K562 (cell line): Measurements from ENCODE around the gene TEAD3. TPM values are rescaled to one million over a fixed set of nuclear protein-coding genes. Genes with fewer than 3 reads are reported as not detected.
A peak's percentile ranks its signal among the peaks of the same experiment; 100 is the strongest.

Experiments
- BCOR ChIP-seq: fragments of 450-650 bp; IDR thresholded peaks from 2 replicates; pipeline ENCODE4 v1.6.1; 2016
- CREBBP ChIP-seq: IDR thresholded peaks from one replicate; pipeline ENCODE4 v1.6.1; 2012; ENCODE audit warnings: low read depth, mild to moderate bottlenecking, control low read depth, inconsistent platforms, low read length
- ESRRA ChIP-seq: fragments of 450-650 bp; IDR thresholded peaks from 2 replicates; pipeline ENCODE4 v1.6.1; 2014; ENCODE audit warnings: low read depth, mild to moderate bottlenecking, moderate library complexity, borderline replicate concordance
- FOXP4 ChIP-seq: sonication (generic); formaldehyde crosslinking; IDR thresholded peaks from 2 replicates; pipeline ENCODE4 v1.8.0; 2022; ENCODE audit warnings: mild to moderate bottlenecking, missing genetic modification reagents, borderline replicate concordance
- FUS ChIP-seq: fragments of 200-400 bp; formaldehyde crosslinking; optimal IDR thresholded peaks from 2 replicates; pipeline ENCODE3; 2017; ENCODE audit warnings: low read depth, low read length
- HLTF ChIP-seq: fragments of 450-650 bp; IDR thresholded peaks from 2 replicates; pipeline ENCODE4 v1.6.1; 2016
- ILK ChIP-seq: fragments of 450-650 bp; IDR thresholded peaks from 2 replicates; pipeline ENCODE4 v1.6.1; 2016; ENCODE audit warnings: missing genetic modification characterization, low read depth, mild to moderate bottlenecking, missing compliant biosample characterization, moderate library complexity, borderline replicate concordance
- KLF13 ChIP-seq: fragments of 450-650 bp; IDR thresholded peaks from 2 replicates; pipeline ENCODE4 v1.6.1; 2016; ENCODE audit warnings: missing genetic modification characterization, low read depth, mild to moderate bottlenecking, missing compliant biosample characterization, moderate library complexity, borderline replicate concordance
- NEUROD1 ChIP-seq: fragments of 150-350 bp; IDR thresholded peaks from 2 replicates; pipeline ENCODE4 v1.6.1; 2014; ENCODE audit warnings: borderline replicate concordance, low read length, low read depth; ENCODE audit not compliant: partially characterized antibody
- NRF1 ChIP-seq, 2 experiments: fragments of 450-650 bp; IDR thresholded peaks in 1 of 2; conservative IDR thresholded peaks in 1 of 2; 2 replicates each; pipeline ENCODE4 v1.6.1; 2014; ENCODE audit warnings: mild to moderate bottlenecking in 2 of 2
- PCBP2 ChIP-seq: fragments of 200-400 bp; formaldehyde crosslinking; IDR thresholded peaks from 2 replicates; pipeline ENCODE4 v1.6.1; 2018; ENCODE audit warnings: low read length, low read depth, mild to moderate bottlenecking, moderate library complexity; ENCODE audit not compliant: poor library complexity, severe bottlenecking
- RBM14 ChIP-seq: fragments of 200-400 bp; formaldehyde crosslinking; IDR thresholded peaks from 2 replicates; pipeline ENCODE4 v1.6.1; 2018; ENCODE audit warnings: low read depth, mild to moderate bottlenecking, low read length, moderate library complexity, borderline replicate concordance; ENCODE audit not compliant: insufficient read depth
- RFX5 ChIP-seq: IDR thresholded peaks from 2 replicates; pipeline ENCODE4 v1.6.1; 2011; ENCODE audit warnings: low read depth, mild to moderate bottlenecking, improper control_type of control experiment, low read length
- SAFB ChIP-seq: fragments of 200-400 bp; formaldehyde crosslinking; IDR thresholded peaks from 2 replicates; pipeline ENCODE4 v1.6.1; 2017; ENCODE audit warnings: low read depth, low read length, borderline replicate concordance
- SIN3A ChIP-seq, 2 experiments: fragments of 150-350 bp in 1 of 2; IDR thresholded peaks; 2 replicates each; pipeline ENCODE4 v1.6.1; 2011 to 2016; ENCODE audit warnings: borderline replicate concordance in 2 of 2, low read depth in 2 of 2, low read length in 2 of 2, mild to moderate bottlenecking in 2 of 2, moderate library complexity in 2 of 2; ENCODE audit not compliant: control insufficient read depth in 1 of 2
- SNIP1 ChIP-seq: fragments of 450-650 bp; IDR thresholded peaks from 2 replicates; pipeline ENCODE4 v1.7.1; 2017; ENCODE audit warnings: low read depth, mild to moderate bottlenecking
- TGIF2 ChIP-seq: sonication (generic); formaldehyde crosslinking; IDR thresholded peaks from 2 replicates; pipeline ENCODE4 v1.8.1; 2022; ENCODE audit warnings: mild to moderate bottlenecking, missing genetic modification reagents, moderate library complexity
- TOE1 ChIP-seq, 2 experiments: fragments of 450-650 bp in 1 of 2; sonication (generic) in 1 of 2; formaldehyde crosslinking in 1 of 2; IDR thresholded peaks; 2 replicates each; pipeline versions ENCODE4 v1.7.1 to v1.8.0; 2016 to 2022; ENCODE audit warnings: borderline replicate concordance in 2 of 2, mild to moderate bottlenecking in 2 of 2, antibody characterized with exemption in 1 of 2, inconsistent platforms in 1 of 2, low read depth in 1 of 2, missing genetic modification reagents in 1 of 2, moderate library complexity in 1 of 2
- TRIM28 ChIP-seq: fragments of 450-650 bp; IDR thresholded peaks from 2 replicates; pipeline ENCODE4 v1.6.1; 2017
- U2AF1 ChIP-seq: fragments of 200-400 bp; formaldehyde crosslinking; optimal IDR thresholded peaks from 2 replicates; pipeline ENCODE3; 2017; ENCODE audit warnings: mild to moderate bottlenecking, low read depth, low read length, moderate library complexity
- WHSC1 ChIP-seq: IDR thresholded peaks from one replicate; pipeline ENCODE4 v1.6.1; 2012; ENCODE audit warnings: low read length, control low read depth, inconsistent platforms
- ZNF282 ChIP-seq: sonication (generic); formaldehyde crosslinking; IDR thresholded peaks from 2 replicates; pipeline ENCODE4 v1.8.1; 2023; ENCODE audit warnings: missing genetic modification reagents
- ZNF41 ChIP-seq: fragments of 250-450 bp; sonication (Bioruptor Pico); conservative IDR thresholded peaks from 2 replicates; pipeline ENCODE4 v1.4.0; 2020; ENCODE audit warnings: mild to moderate bottlenecking
- ZNF644 ChIP-seq: fragments of 200-800 bp; sonication (Bioruptor generic); IDR thresholded peaks from 2 replicates; pipeline ENCODE4 v1.6.1; 2016; ENCODE audit warnings: low read depth, missing genetic modification characterization, missing compliant biosample characterization
- polyA plus RNA-seq, 8 experiments: library from polyadenylated mRNA; depleted of rRNA in 4 of 8; stranded (reverse) in 5 of 8; unstranded in 3 of 8; fragments of >200 nt; fragmentation: Nextera tagmentation in 2 of 8; fragmentation: Illumina TruSeq in 1 of 8; extraction: Ambion mirVana in 2 of 8; extraction: Trizol in 1 of 8; gene quantifications; 2 replicates each; pipeline versions ENCODE4 v1.2.1 to v1.2.3, GENCODE V29; 2011 to 2014; ENCODE audit warnings: inconsistent platforms in 1 of 8, missing spikeins in 1 of 8
- total RNA-seq, 7 experiments: library from RNA; depleted of rRNA in 6 of 7; stranded (reverse); fragments of >200 nt in 6 of 7; fragmentation: Illumina TruSeq in 2 of 7; extraction: Trizol in 2 of 7; gene quantifications; 2 replicates each; pipeline versions ENCODE4 v1.2.1 to v1.2.3, GENCODE V29; 2011 to 2021; ENCODE audit warnings: low replicate concordance in 1 of 7
- TF ChIP-seq, protein P1 (sequence below): fragments of 250-450 bp; sonication (Bioruptor Pico); IDR thresholded peaks from 2 replicates; pipeline ENCODE4 v1.8.0; 2021; ENCODE audit warnings: moderate library complexity, mild to moderate bottlenecking, inconsistent platforms

TEAD3 gene
- total and polyA plus RNA-seq, 9 of the 15 experiments (the other 6 are each of a cell fraction or from before 2014, with no cell fraction given) = 0.63 to 13.2 (median 3.3) TPM

DNA sequence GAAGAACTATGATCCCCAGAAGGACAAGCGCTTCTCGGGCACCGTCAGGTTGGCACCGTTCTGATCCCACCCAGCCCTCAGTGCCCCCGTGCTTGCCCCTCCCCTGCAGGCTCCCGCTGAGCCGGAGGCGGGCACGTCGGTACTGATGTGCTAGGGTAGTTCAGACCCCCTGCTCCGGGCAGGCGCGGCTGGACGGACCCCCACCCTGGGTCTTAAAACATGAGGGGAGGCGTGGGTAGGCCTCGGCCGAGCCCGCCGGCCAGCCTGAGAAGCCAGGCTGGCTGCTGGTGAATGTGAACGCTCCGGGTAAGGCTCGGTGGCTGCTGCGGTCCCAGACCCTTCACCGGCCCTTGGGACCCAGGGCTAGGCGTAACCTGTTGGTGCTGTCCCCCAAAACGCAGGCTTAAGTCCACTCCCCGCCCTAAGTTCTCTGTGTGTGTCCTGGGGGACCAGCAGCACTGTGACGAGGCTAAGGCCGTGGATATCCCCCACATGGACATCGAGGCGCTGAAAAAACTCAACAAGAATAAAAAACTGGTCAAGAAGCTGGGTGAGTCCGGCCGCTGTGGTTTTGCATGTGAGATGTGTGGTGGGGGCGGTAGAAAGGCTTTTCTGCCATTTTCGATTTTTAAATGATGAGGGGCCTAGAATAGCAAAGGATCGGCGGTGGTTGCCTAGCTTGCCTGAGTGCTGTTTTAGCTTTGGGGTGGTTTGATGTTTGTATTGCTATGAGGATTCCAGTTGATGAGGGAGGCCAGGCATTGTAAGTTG, 27.7 kb downstream of the TEAD3 start (continued):
- TF ChIP-seq ZNF282 (CRISPR knock-in tag) (0 out of 2 replicates have a peak, but pooled peaks have one; percentile 46), PCBP2 (no peak), SNIP1 (no peak), ESRRA (no peak), KLF13 (tag) (no peak), TOE1 (IDR thresholded peaks at IDR 0.05; ENCODE audit: borderline replicate concordance) (peak; percentile 44; the same call in 1 of the 2 replicates), TOE1 (CRISPR knock-in tag; IDR thresholded peaks at IDR 0.05; ENCODE audit: borderline replicate concordance, low read depth) (no peak), WHSC1 (no peak), FOXP4 (CRISPR knock-in tag) (peak; percentile 86), TGIF2 (no peak), SAFB (no peak), ZNF41 (CRISPR knock-in tag) (no peak), SIN3A (IDR thresholded peaks at IDR 0.05; ENCODE audit: borderline replicate concordance in 2 of 2, control insufficient read depth in 1 of 2, low read depth in 2 of 2, low read length in 2 of 2) (no peak; a peak in 2 of 4 replicates), BCOR (no peak), RFX5 (no peak), FUS (no peak), NEUROD1 (no peak), ILK (tag) (no peak), CREBBP (no peak), ZNF644 (tag) (no peak), TRIM28 (no peak), HLTF (0 out of 2 replicates have a peak, but pooled peaks have one; percentile 17), RBM14 (no peak; the same call in 1 of the 2 replicates), U2AF1 (peak; percentile 4), NRF1 (conservative IDR thresholded peaks at IDR 0.05 in 1 of 2, IDR thresholded peaks at IDR 0.05 in 1 of 2) (no peak)
- TF ChIP-seq, protein P1, sequence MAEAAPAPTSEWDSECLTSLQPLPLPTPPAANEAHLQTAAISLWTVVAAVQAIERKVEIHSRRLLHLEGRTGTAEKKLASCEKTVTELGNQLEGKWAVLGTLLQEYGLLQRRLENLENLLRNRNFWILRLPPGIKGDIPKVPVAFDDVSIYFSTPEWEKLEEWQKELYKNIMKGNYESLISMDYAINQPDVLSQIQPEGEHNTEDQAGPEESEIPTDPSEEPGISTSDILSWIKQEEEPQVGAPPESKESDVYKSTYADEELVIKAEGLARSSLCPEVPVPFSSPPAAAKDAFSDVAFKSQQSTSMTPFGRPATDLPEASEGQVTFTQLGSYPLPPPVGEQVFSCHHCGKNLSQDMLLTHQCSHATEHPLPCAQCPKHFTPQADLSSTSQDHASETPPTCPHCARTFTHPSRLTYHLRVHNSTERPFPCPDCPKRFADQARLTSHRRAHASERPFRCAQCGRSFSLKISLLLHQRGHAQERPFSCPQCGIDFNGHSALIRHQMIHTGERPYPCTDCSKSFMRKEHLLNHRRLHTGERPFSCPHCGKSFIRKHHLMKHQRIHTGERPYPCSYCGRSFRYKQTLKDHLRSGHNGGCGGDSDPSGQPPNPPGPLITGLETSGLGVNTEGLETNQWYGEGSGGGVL (CRISPR knock-in tag) = no peak
